NCI-H2107 treated with DMSO at 0.1 percent for 48 hours (cell line): ENCODE measurements around the gene TASL.
"Not testable (repeated sequence)": the region's sequence is repeated elsewhere in the genome, so short reads cannot be mapped to it uniquely, and the experiment has no call there.

Source experiments
- DNase-seq: peaks from one replicate; lab custom pipeline; 2025; ENCODE audit not compliant: unreplicated experiment; lab: John Stamatoyannopoulos, UW

The TASL gene

GRCh38 chrX:30580641-30581040 is 3.1 kb upstream of the TASL start:
- no peak for DNase-seq

GRCh38 chrX:30576881-30577280 is 685 bp downstream of the TASL start:
- DNase-seq: no peak

- DNase-seq: no peak
Measured at GRCh38 chrX:30573125-30573524, 4.4 kb downstream of the TASL start.

- no peak for DNase-seq
Measured at GRCh38 chrX:30572678-30573077, 4.9 kb downstream of the TASL start.

- DNase-seq: no peak
Measured at GRCh38 chrX:30572004-30572403, 5.6 kb downstream of the TASL start.

- DNase-seq: peak; percentile 1
Measured at GRCh38 chrX:30570505-30570904, 7.1 kb downstream of the TASL start.

- DNase-seq: no peak
Measured at GRCh38 chrX:30568136-30568535, 9.4 kb downstream of the TASL start.

- not testable (repeated sequence) for DNase-seq
Measured at GRCh38 chrX:30563070-30563469, 14.5 kb downstream of the TASL start.

- DNase-seq: no peak
Measured at GRCh38 chrX:30561191-30561590, 16.4 kb downstream of the TASL start.

GRCh38 chrX:30538271-30538670 is 39.3 kb downstream of the TASL start:
- DNase-seq: no peak

GRCh38 chrX:30533835-30534234 is 43.7 kb downstream of the TASL start:
- no peak for DNase-seq

- DNase-seq: no peak
Measured at GRCh38 chrX:30533266-30533665, 44.3 kb downstream of the TASL start.

GRCh38 chrX:30530606-30531005 is 47.0 kb downstream of the TASL start:
- no peak for DNase-seq

GRCh38 chrX:30525732-30526131 is 51.8 kb downstream of the TASL start:
- DNase-seq: no peak

- DNase-seq: no peak
Measured at GRCh38 chrX:30521440-30522182, 56.0 kb downstream of the TASL start.

GRCh38 chrX:30513284-30513683 is 64.3 kb downstream of the TASL start:
- no peak for DNase-seq
